A172 (cell line): ENCODE data around the gene RHD. TPM values are rescaled to one million over a fixed set of nuclear protein-coding genes. Genes with fewer than 3 reads are reported as not detected.
"Not testable (repeated sequence)": the region's sequence is repeated elsewhere in the genome, so short reads cannot be mapped to it uniquely, and the experiment has no call there.

Source experiments
- DNase-seq: peaks from one replicate; pipeline ENCODE4 v3.0.0-alpha.2; 2015; ENCODE audit warnings: low spot score
- total RNA-seq: library from RNA; depleted of rRNA; stranded (reverse); fragments of >200 nt; shearing (Covaris generic); gene quantifications from 2 replicates; pipeline ENCODE4 v1.2.3, GENCODE V29; 2014

RHD gene
- total RNA-seq, 1 experiment from 2014 or later = not detected

DNA sequence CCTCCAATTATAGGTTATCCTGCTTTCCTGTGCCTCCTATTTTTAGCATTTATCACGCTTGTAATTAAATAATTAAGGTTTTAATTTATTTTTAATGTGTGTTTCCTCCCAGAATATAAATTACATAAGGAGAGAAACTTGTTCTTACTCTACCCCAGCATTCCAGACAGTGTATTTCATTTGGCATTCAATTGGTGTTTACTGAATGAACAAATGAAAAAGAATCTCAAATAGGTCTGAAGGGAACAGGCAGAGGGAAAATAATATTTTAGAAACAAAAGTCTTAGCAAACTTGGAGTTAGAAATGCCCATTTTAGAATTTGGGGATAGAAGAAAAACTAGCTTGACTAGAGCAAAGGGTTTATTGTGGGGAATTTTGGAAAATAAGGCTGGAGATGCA is 15.1 kb upstream of the RHD start:
- no peak for DNase-seq

DNA sequence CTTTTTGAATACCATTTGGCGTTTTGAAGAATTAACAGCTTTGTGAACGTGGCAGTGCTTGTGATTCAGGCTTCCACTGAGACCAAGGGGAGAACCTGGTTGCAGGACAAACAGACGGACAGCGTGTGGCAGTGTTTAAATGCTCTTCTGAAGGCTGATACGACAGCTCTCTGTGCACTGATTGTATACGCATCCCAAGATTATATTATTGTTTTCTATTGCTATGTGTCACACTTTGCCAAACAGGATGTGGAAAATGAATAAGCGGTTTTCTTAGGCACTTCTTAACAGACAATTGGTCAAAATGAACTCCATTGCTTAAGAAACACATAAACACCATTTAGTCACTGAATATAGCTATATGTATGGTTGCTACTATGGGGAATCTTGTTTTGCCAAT is 12.5 kb upstream of the RHD start:
- peak; percentile 37 for DNase-seq

DNA sequence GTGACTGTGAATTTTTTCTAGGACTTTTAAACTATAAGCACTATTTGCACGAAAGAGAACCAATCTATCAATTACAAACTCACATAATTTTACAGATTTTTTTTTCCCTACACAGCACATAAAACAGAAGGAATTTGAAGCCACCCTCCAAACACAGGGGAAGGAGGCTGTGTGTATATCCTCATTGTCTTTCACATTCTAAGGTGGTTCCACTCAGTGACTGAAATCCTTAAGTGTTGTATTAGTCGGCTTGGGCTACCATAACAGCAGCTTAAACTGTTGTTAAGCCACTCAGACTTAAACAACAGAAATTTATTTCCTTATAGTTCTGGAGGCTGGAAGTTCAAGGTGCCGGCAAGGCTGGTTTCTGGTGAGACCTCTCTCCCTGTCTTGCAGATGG is 12.0 kb upstream of the RHD start:
- not testable (repeated sequence) for DNase-seq

DNA sequence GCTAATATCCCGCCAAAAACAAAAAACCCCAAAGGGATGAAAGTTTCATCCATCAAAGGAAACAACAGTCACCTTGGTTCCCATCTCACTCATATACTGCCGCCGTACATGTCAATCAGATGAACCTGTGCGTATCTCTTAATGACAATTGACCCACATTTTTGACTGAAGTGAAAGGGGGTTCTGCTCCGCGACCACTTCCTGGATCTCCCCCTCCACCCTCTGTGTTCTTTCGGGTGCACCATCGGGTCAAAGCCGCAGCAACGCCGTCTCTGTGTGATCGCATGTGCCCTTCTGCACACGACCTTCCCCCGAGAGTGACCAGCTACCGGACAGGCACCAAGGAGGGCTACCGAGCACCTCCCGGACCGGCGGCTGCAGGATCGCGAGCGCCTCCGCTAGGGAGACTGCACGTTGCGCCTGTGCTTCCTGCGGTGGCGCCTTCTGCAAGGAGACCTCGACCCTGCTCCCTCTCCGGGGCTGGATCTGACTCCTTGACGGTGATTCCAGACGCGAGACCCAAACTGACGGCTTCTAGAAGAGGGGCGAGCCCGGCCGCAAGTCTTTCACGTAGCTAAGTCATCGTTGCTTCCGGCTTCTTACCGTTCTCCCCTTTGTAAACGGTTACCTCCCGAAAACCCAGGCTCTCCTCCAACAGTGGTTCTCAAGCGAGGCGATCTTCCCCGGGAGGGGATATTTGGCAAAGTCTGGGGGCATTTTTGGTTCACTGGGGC is 5.6 kb upstream of the RHD start:
- DNase-seq = not testable (repeated sequence)

DNA sequence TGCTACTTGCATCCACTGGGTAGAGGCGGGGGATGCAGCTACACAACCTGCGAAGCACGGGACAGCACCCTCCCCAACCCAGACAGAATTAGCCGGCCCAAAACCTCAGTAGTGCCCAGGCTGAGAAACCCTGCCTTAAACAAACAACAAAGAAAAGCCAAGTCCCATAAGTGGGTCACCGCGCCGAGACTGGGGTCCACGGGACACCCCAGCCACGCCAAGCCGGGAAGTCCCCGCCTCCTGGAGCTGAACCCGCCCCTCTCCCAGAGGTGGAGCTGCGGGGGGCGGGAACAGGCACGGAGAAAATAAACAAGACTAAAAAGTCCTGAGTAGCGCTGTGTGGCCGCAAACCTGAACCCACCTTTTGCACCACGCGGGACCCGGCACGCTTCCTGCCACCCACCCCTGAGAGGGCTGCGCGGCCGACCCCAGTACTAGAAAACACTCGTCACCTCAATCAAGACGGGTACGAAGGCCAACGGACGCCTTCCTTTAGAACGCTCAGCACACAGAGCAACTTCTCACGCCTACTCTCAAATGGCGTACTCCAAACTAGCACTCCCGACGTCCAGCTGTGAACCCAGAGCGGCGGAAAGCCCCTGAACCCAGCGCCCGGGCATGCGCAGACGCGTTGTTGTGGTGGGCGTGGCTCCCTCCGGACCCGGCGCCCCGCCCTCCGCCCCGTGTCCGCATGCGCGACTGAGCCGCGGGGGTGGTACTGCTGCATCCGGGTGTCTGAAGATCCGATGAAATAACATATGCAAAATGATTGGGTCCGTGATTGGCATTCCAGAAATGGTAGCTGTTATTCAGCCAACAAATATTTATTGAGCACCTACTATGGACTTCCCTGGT is 4.8 kb upstream of the RHD start:
- DNase-seq = peak; percentile 55

DNA sequence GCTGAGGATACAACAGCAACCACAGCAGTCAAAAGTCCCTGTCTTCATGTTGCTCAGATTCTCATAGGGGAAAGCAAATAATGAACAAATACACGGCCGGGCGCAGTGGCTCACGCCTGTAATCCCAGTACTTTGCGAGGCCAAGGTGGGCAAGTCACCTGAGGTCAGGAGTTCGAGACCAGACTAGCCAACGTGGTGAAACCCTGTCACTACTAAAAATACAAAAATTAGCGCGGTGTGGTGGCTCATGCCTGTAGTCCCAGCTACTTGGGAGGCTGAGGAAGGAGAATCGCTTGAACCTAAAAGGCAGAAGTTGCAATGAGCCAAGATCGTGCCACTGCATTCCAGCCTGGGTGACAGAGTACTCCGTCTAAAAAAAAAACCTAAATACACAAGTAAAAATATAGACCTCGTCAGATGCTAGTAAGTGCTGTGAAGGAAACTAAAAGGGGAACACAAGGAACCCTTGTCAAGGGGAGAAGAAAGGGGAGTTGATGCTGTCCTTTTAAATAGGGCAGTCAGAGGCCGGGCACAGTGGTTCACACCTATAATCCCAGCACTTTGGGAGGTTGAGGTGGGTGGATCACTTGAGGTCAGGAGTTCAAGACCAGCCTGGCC is 4.1 kb upstream of the RHD start:
- not testable (repeated sequence) for DNase-seq

DNA sequence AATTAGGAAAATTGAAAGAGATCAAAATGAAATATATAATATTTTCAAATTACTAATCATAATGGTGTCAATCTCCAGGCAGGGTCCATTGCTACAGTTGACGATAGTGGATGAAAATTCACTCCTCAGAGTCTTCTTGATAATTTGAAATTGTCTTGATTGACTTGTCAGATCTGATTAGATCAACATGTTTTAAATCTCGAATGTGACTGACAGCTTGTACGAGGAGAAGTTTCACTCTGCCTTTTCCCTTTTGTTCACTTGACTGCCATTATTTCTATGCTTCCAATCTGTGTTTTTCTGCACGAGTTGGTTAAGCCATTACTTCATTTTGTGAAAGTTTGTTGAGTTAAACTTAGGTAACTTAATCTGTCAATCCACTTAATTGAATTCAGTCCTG is 3.3 kb downstream of the RHD start:
- not testable (repeated sequence) for DNase-seq

DNA sequence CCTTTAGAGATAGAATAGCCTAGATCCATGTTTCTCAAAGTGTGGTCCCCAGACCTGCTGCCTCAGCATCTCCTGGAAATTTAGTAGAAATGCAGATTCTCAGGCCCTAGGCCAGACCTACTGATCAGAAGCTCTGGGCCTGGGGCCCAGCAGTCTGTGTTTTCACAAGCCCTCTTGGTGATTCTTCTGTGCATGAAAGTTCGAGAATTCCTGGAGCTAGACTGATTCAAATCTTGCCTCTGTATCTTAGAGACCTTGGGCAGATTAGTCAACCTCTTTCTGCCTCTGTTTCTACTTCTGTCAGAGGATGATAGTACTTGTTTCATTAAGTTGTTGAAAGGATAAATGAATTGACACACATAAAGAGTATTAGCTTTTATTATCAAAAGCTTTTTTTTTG is 5.0 kb downstream of the RHD start:
- DNase-seq = not testable (repeated sequence)

DNA sequence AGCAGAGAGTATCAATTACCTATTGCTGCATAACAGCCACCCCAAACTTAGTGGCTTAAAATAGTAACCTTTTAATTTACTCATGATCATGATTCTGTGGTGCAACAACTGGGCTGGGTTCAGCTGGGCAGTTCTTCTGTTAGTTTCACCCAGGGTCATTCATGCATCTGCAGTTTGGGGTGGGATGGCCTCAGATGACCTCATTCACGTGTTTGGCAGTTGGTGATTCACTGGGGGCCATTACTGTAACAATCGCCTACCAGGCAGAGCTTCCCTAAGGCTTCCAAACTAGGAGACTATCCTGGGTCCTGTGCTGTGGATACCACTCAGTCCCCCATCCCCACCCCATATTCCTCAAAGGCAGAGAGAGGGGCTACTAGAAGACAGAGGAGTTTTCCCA is 6.0 kb downstream of the RHD start:
- DNase-seq = peak; percentile 31

DNA sequence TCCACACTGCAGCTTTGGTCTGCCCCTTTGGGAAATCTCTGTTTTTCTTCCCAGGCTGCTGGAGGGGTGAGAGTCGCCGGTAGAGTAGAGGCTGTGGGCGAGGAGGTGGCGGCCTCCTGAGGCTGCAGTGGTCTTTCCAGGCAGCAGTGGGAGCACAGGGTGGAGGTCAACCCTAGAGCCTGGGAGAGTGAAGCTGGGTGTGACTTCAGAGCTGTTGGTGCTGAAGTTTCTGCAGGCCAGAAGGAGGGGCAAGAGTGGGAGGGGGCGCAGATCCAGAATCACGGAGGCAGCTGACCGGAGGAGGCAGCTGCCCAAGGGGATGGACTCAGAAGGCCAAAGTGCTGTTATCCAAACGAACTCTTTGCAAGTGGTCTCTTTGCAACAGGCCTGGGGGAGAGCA is 6.5 kb downstream of the RHD start:
- DNase-seq = not testable (repeated sequence)

DNA sequence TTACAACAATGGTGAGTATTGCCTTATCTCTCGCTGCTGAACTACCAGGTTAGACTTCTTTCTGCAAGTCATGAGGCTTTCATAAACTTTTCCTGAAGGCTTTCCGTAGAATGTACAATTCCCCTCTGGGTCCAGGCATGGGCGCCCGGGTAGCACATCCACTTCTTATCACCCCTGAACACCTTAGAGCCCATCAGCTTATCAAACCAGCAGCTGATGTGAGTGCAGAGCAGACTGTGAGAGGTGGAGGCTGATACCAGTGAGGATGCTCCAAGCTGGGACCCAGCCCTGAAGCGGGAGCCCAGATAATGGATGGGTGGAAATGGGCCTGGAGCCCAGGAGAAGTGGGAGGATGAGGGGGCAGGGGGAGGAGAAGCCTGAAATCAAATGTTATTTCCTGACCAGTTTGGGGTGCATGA is 7.4 kb downstream of the RHD start:
- not testable (repeated sequence) for DNase-seq

DNA sequence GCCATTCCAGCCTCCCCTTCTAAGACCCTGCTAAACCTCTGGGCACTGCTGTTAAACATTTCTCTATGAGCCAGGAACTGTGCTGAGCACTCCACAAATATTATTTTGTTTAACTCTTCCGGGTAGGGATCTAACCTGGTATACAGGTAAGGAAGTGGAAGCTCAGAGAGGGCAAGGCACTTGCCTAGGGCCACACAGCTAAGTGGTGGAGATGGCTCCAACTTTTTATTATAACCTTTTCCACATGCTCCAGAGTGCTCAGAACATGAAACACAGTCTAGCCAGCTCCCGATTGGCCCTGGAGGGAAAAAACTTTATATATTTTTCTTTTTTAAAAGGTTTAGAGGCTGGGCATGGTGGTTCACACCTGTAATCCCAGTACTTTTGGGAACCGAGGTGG is 13.6 kb downstream of the RHD start:
- not testable (repeated sequence) for DNase-seq

DNA sequence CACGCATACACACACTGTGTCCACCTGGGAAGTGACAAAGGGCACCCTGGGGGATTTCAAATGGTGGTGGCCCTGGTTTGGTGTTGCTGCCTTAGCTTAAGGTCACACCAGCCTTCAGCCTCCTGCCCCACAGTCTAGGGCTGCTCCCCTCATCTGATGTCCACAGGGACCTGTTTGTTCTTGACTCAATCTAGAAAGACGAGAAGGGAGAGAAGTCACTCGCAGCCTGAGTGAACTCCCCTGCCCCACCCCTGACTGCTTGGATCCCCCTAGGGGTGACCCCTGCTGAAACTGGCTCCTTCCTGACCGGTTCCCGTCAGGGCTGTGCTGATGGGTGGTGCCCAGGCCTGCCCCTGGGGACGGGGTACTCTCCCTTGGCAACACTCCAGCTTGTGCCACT is 14.9 kb downstream of the RHD start:
- not testable (repeated sequence) for DNase-seq

DNA sequence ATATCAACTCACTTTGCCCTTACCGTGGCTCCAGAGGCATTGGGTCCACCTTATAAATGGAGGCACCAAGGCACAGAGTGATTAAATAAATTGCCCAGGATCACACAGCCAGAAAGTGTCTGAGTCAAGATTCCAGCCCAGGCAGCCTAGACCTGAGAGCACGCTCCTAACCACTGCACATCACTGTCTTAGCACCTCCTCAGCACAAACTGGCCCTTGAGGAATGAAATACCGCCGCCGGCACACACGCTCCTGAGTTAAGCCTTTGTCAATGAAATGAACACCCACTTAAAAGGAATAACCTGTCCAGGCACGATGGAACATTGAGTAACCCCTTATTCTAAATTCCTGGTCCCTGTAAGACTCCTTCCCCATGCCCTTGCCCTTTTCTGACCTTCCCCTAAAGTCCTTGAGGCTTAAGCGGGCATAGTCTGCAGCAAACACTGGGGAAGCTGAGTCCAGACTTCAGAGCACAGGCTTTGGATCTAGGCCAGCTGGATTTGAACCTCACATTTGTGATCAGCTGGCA is 16.3 kb downstream of the RHD start:
- DNase-seq = not testable (repeated sequence)

DNA sequence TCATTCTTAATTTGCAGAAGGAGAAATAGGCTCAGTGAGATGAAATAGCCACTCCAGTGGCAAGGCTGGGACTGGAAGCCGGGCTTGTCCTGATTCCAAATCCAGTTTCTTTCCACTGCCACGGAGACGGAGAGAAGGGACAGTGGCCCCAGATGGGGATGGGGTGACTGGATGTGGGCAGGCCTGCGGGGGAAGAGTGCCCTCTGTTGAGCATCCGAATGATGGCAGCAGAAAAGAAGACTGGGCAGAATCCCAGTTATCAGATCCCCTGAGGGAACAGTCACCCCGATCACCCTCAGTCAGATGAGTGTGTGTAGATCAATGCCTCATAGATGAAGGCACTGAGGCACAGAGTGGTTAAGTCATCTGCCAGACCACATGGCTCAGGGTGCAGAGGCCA is 17.7 kb downstream of the RHD start:
- DNase-seq = not testable (repeated sequence)

DNA sequence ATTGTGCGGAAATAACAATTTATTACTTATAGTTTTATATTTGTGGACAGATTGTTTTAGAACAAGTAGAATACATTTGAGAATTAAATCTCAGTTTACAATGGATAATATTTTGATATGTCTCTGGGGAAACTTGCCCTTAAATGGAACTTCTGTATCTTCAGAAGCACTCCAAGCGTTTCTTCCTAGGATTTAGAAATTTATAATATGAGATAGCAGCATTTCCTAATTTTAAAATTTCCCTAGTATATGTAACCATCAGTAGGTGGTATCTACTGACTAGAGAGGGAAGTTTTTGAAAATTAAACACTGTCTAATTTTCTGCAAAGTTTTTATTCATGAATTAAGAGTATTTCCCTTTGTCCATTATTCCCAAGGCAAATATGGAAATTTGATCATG is 21.1 kb downstream of the RHD start:
- not testable (repeated sequence) for DNase-seq

DNA sequence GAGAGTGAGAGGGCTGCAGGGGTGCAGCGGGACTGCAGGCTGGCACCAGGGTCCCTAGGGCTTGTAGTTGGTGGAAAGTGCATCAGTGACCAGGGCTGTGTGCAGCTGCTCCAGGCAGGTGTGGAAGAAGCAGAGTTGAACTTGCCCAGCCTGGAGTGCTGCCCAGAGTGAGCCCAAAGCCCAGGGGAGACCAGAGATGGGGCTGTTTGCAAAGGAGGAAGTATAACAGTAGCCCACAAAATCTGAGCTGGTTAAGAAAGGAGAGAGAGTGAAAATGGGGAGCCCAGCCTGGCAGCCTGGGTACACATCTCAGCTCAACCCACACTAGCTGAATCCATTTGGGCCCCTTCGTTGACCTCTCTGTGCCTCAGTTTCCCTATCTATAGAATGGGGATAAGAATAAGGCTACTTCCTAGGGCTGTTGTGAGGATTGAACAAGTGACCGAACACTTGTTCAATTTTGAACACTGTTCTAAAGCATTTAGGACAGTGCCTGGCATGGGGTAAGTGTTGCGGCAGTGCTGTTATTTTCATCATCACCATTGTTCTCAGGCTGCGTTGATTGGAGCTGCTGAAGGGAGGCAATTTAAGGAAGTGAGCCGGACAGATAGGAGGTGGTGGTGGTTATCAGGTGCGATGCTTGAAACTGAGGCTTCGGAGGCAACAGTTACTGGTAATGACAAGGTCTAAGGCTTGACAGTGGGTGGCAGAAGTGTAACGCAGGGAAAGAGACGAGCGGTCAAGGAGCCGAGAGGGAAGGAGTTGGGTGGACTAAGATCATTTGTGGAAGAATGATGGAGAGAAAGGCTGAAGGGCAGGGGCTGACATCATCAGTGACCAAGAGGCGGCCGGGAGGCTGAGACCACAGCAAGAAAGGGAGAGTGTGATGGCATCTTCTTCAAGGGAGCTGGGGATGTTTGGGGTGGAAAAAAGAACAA is 22.8 kb downstream of the RHD start:
- not testable (repeated sequence) for DNase-seq

DNA sequence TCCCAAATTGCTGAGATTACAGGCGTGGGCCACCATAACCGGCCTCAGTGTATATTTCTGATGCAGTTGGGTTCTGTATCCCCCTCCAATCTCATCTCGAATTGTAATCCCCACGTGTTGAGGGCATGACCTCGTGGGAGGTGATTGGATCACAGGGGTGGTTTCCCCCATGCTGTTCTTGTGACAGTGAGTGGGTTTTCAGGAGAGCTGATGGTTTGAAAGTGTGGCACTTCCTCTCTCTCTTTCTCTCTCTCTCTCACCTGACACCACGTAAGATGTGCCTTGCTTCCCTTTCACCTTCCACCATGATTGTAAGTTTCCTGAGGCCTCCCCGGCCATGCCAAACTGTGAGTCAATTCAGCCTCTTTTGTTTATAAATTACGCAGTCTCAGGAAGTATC is 24.2 kb downstream of the RHD start:
- DNase-seq = not testable (repeated sequence)

DNA sequence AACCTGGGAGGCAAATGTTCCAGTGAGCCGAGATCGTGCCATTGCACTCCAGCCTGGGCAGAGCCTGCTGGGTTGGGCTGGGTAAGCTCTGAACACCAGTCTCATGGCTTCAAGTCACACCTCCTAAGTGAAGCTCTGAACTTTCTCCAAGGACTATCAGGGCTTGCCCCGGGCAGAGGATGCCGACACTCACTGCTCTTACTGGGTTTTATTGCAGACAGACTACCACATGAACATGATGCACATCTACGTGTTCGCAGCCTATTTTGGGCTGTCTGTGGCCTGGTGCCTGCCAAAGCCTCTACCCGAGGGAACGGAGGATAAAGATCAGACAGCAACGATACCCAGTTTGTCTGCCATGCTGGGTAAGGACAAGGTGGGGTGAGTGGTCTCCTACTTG is 28.4 kb downstream of the RHD start:
- not testable (repeated sequence) for DNase-seq

DNA sequence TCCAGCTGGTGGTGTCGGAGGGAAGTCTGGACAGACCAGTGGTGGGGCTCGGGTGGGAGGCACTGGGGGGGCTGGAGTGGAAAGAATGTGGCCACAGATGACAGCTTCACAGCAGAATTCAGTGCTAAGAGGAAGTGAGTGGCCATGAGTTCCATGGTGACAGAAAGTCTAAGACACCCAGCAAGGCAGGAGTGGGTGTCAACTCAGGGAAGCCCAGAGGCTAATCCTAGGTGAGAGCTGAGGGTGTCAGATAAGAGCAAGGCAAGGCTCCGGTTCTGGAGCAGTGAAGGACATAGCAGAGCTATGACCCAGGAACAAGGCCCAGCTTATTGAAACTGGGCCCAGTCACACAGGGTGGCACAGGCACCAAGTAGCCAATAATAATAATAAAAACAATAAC is 30.0 kb downstream of the RHD start:
- not testable (repeated sequence) for DNase-seq

DNA sequence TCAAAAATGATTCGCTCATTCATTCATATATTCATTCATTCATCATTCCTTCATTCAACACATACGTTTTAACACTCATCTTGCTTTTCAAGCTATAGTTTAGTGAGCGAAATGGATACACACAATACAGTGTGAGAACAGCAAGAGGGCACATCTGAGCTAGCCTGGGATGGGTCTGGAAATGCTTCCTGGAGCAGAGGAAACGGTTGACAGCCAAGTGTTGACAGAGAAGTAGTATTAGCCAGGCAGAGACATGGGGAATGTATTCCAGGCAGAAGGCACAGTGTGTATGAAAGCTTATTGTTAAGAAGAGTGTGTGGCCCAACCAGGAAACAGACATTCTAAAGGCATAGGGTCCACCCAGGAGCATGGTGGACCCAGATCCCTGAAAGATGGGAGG is 32.6 kb downstream of the RHD start:
- DNase-seq = not testable (repeated sequence)
